ENCODE data around the gene PSG1. TPM values are rescaled to one million over a fixed set of nuclear protein-coding genes. Genes with fewer than 3 reads are reported as not detected.
A peak's percentile ranks its signal among the peaks of the same experiment; 100 is the strongest.
"Not testable (repeated sequence)": the region's sequence is repeated elsewhere in the genome, so short reads cannot be mapped to it uniquely, and the experiment has no call there.

The PSG1 gene
- total RNA-seq, 1 experiment from 2014 or later, result not detected

DNA sequence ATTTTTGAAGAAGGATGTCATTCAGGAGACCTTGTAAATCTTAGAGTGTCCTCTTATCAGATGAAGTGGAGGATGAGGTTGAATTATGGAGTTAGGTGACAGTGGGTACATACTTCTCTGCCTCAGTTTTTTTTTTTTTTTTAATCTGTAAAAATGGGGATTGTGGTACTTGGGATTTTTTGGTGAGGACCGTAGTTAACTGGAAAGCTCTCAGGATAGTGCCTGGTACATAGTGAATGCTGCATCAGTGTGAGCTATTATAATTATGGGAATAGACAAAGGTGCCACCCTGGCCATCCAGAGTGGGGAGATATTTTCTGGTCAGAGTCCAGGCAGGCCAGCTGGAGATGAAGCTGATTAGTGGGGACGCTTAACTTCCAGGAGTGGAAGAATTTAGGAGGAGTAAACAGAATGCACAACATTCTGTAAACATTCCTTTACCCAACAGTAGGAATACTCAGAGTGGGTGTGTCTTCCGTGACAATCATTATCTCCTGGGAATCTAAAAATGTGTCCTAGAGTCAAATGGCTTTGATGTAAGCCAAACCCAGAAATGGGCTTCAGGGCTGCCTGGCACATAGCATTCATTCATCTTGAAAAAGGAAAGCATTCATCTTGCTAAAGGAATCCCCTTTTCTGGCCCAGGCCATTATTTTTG, 47.4 kb downstream of the PSG1 start:
- Histone ChIP-seq H3K4me1 (ENCODE audit: insufficient read depth, low read length) (peaks cover 22% of the 10 kb centered on the region), H3K9ac (ENCODE audit: low read length) (peak overlapping the region; percentile 78), H3K27ac (ENCODE audit: low read length) (peak overlapping the region; percentile 99), H3K4me2 (ENCODE audit: low read length) (peak overlapping the region; percentile 61)
- H3K9me2 ChIP-seq (replicated peaks; ENCODE audit: low read length); H3K79me2 ChIP-seq (ENCODE audit: low read length); CTCF ChIA-PET; H3K9me3 ChIP-seq (ENCODE audit: low read length); ATAC-seq; H4K20me1 ChIP-seq (ENCODE audit: low read length); H3K4me3 ChIP-seq (ENCODE audit: low read length); intact Hi-C loops (cut with micrococcal nuclease); POLR2A ChIA-PET (ENCODE audit: unreplicated experiment); H3K36me3 ChIP-seq (ENCODE audit: low read depth, low read length); H2AFZ ChIP-seq (ENCODE audit: low read length); H3K27me3 ChIP-seq (ENCODE audit: low read length); H3F3A ChIP-seq (ENCODE audit: low read length, unreplicated experiment): not testable (repeated sequence)
- TSS peak; percentile 94 for BruUV-seq (replicated peaks)
- DNase-seq, result peak; percentile 57

GRCh38 chr19:42831221-42832019, 48.1 kb downstream of the PSG1 start:
- peak overlapping the region; percentile 99 for H3K27ac ChIP-seq (ENCODE audit: low read length)

GRCh38 chr19:42821306-42821977, 58.1 kb downstream of the PSG1 start:
- H4K20me1 ChIP-seq (ENCODE audit: low read length); H3K9me3 ChIP-seq (ENCODE audit: low read length); CTCF ChIA-PET; intact Hi-C loops (cut with micrococcal nuclease); H3K4me3 ChIP-seq (ENCODE audit: low read length); H3K9me2 ChIP-seq (replicated peaks; ENCODE audit: low read length); H3F3A ChIP-seq (ENCODE audit: low read length, unreplicated experiment); BruUV-seq (replicated peaks); H2AFZ ChIP-seq (ENCODE audit: low read length); H3K36me3 ChIP-seq (ENCODE audit: low read depth, low read length); H3K9ac ChIP-seq (ENCODE audit: low read length); H3K79me2 ChIP-seq (ENCODE audit: low read length); H3K27me3 ChIP-seq (ENCODE audit: low read length); POLR2A ChIA-PET (ENCODE audit: unreplicated experiment): not testable (repeated sequence)
- peak; percentile 83 for DNase-seq
- H3K4me1 ChIP-seq (ENCODE audit: insufficient read depth, low read length), result peaks cover 22% of the 10 kb centered on the region
- ATAC-seq, result peak; percentile 59
- peak overlapping the region; percentile 1 for H3K4me2 ChIP-seq (ENCODE audit: low read length)
- peak overlapping the region; percentile 69 for H3K27ac ChIP-seq (ENCODE audit: low read length)

More at GRCh38 chr19:42831221-42832019, 48.1 kb downstream of the PSG1 start:
- H3K9ac ChIP-seq (ENCODE audit: low read length), result peak overlapping the region; percentile 78
- peak; percentile 81 for DNase-seq
- H3F3A ChIP-seq (ENCODE audit: low read length, unreplicated experiment), result no peaks in the 10 kb centered on the region
- H3K9me2 ChIP-seq (replicated peaks; ENCODE audit: low read length), result no peaks in the 10 kb centered on the region
- no peak for ATAC-seq
- no peaks in the 10 kb centered on the region for H3K9me3 ChIP-seq (ENCODE audit: low read length)
- TF ChIP-seq CTCF (conservative IDR thresholded peaks at IDR 0.05; ENCODE audit: low read depth, low read length) (no peak), EZH2phosphoT487 (IDR thresholded peaks at IDR 0.05; ENCODE audit: borderline replicate concordance, low read length) (no peak), EZH2 (IDR thresholded peaks at IDR 0.05; ENCODE audit: low read length, unreplicated experiment) (no peak)
- H3K4me1 ChIP-seq (ENCODE audit: insufficient read depth, low read length), result peaks cover 22% of the 10 kb centered on the region
- intact Hi-C loops (cut with micrococcal nuclease), result loop anchor here (2.0 kb wide), 1 partner anchor 19 kb away; no protein-coding TSS in a partner anchor
- H3K27me3 ChIP-seq (ENCODE audit: low read length), result no peaks in the 10 kb centered on the region
- no peaks in the 10 kb centered on the region for H3K36me3 ChIP-seq (ENCODE audit: low read depth, low read length)
- peak overlapping the region; percentile 61 for H3K4me2 ChIP-seq (ENCODE audit: low read length)
- H4K20me1 ChIP-seq (ENCODE audit: low read length), result no peaks in the 10 kb centered on the region
- no peak overlapping the region for H3K4me3 ChIP-seq (ENCODE audit: low read length)
- H2AFZ ChIP-seq (ENCODE audit: low read length), result no peak overlapping the region
- ChIA-PET POLR2A (ENCODE audit: unreplicated experiment) (no interaction called here), CTCF (no interaction called here)
- TSS peak; percentile 90 for BruUV-seq (replicated peaks)
- H3K79me2 ChIP-seq (ENCODE audit: low read length), result no peaks in the 10 kb centered on the region

DNA sequence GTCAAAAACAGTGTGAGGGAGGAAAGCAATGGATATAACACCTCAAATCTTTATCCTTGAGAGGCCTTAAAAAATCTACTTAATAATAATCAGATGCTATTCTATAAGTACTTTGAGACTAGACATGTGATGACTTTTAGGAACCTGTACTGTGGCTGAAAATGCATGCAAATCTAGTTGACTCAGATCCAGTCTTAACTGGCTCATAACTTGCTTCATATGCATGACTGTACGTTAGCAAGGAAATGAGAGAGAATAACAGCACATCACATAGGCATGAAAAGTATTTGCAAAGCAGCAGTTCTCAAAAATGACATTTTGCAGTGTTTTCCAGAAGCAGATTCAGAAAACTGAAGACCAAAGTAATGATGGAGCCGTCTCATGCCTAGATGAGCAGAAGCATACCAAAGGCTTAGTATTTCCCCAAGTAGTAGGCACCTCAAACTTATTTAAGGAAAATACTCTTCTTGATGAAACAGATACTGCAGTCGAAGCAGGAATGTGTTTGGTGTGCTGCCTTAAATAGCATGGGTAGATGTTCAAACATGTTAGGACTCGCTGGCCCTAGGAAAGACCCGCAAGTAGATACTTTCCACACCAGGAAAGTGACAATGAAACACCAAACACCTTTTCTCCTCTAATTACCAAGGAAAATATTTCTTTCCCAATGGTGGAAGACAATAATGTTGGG, 59.4 kb downstream of the PSG1 start:
- intact Hi-C loops (cut with micrococcal nuclease), result not testable (repeated sequence)

More for the DNA sequence above, 59.4 kb downstream of the PSG1 start:
- BruUV-seq (replicated peaks), result TSS peak; percentile 63
- H2AFZ ChIP-seq (ENCODE audit: low read length); H3K9me3 ChIP-seq (ENCODE audit: low read length); H3K27me3 ChIP-seq (ENCODE audit: low read length); H3K4me2 ChIP-seq (ENCODE audit: low read length); H3K9ac ChIP-seq (ENCODE audit: low read length); H3K4me3 ChIP-seq (ENCODE audit: low read length); H3K79me2 ChIP-seq (ENCODE audit: low read length); POLR2A ChIA-PET (ENCODE audit: unreplicated experiment); H3K9me2 ChIP-seq (replicated peaks; ENCODE audit: low read length); CTCF ChIA-PET; H3K36me3 ChIP-seq (ENCODE audit: low read depth, low read length); H3F3A ChIP-seq (ENCODE audit: low read length, unreplicated experiment); H4K20me1 ChIP-seq (ENCODE audit: low read length): not testable (repeated sequence)
- peaks cover 22% of the 10 kb centered on the region for H3K4me1 ChIP-seq (ENCODE audit: insufficient read depth, low read length)
- DNase-seq, result peak; percentile 77
- ATAC-seq, result peak; percentile 70
- peak overlapping the region; percentile 69 for H3K27ac ChIP-seq (ENCODE audit: low read length)
